Stomach (tissue), 4 donors: Measurements from ENCODE around the gene HDAC2.

Experiments used
- CTCF ChIP-seq, 7 experiments: fragments of 450-650 bp in 4 of 7; fragments of 200-600 bp in 3 of 7; sonication (generic) in 3 of 7; IDR thresholded peaks; one replicate each; pipeline ENCODE4 v1.5.1; 2016 to 2019; ENCODE audit warnings: antibody characterized with exemption in 7 of 7, control low read depth in 2 of 7, mild to moderate bottlenecking in 1 of 7
- POLR2A ChIP-seq, 4 donors: fragments of 450-650 bp; IDR thresholded peaks; one replicate each; pipeline ENCODE4 v1.6.1; 2016; ENCODE audit warnings: antibody characterized with exemption in 4 of 4, control low read depth in 2 of 4, mild to moderate bottlenecking in 1 of 4, moderate library complexity in 1 of 4

DNA sequence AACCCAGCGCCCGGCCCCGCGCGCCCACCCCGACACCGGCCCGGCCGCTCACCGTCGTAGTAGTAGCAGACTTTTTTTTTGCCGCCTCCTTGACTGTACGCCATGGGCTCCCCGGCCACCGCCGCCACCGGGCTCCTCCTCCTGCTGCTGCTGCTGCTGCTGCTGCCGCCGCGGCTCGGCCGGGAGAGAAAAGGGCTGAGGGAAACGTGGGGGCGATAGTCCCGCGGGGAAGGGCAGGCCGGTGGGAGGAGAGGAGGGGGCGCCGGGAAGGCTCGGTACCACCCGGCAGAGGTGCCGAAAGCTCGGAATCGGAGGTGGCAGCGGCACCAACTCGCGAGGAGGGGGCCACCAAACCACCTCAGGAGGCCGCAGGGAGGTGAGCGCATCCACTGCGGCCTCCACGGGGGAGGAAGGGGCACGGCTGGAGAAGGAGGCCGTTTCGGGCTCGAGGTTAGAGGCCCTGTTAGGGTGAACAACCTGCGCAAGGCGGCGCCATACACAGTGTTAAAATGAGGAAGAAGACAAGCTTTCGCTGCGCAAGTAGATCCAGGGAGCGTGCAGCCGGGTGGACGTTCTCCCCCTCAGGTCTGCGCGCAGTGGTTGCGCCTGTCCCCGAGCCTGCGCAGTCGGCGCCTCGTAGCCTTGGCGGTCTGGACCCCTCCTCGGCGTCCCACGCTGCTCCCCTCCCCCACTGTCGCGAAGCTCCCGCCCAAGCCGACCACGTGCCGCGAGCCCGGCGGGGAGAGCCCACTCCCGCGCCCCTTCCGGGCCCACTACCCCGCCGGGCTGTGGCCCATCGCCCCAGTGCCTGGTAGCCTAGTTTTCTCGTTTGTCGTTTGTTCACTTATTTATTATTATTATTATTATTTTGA, at the start of gene HDAC2:
- no peak for TF ChIP-seq CTCF (IDR thresholded peaks at IDR 0.05)
- TF ChIP-seq POLR2A (IDR thresholded peaks at IDR 0.05) = no peak
